Vagina (tissue), 2 donors: Measurements from ENCODE around the gene SLC39A10.

Source experiments
- POLR2A ChIP-seq, 2 donors: fragments of 450-650 bp; IDR thresholded peaks; one replicate each; pipeline ENCODE4 v1.6.1; 2017; ENCODE audit warnings: antibody characterized with exemption in 2 of 2, mild to moderate bottlenecking in 2 of 2, moderate library complexity in 2 of 2
- POLR2AphosphoS5 ChIP-seq, 2 donors: sonication (generic); formaldehyde crosslinking; IDR thresholded peaks; one replicate each; pipeline ENCODE4 v1.9.0; 2017; ENCODE audit warnings: antibody characterized with exemption in 2 of 2, mild to moderate bottlenecking in 2 of 2, low read depth in 1 of 2; ENCODE audit not compliant: insufficient read depth in 1 of 2
- TF ChIP-seq, protein P1 (sequence below), 3 experiments: fragments of 450-650 bp in 2 of 3; fragments of 200-600 bp in 1 of 3; sonication (generic) in 1 of 3; IDR thresholded peaks; one replicate each; pipeline ENCODE4 v1.5.1; 2017 to 2019; ENCODE audit warnings: antibody characterized with exemption in 3 of 3, mild to moderate bottlenecking in 2 of 3, moderate library complexity in 2 of 3

DNA sequence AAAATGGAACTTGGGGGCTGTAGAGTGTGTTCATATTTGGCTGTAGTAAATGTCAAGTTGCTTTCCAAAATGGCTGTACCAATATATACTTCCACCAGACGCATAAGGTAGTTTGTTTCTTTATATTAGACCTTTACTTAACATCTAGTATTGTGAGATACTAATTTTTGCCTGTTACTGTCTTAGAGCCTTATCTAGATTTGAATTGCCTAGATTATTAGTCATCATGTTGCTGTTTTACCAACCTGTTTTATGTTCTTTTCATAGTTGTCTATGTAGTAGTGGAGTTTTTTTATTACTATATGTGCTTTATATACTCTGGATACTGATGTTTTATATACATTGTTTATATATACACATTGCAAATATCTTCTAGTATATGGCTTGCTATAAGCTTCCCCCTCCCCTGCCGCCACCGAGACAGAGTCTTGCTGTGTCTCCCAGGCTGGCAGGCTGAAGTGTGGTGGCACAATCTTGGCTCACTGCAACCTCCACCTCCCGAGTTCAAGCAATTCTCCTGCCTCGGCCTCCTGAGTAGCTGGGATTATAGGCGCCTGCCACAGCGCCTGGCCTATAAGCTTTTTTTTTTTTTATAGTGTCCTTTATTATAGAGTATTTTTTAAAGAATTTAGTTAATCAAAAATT, 18.9 kb downstream of the SLC39A10 start:
- TF ChIP-seq, protein P1, sequence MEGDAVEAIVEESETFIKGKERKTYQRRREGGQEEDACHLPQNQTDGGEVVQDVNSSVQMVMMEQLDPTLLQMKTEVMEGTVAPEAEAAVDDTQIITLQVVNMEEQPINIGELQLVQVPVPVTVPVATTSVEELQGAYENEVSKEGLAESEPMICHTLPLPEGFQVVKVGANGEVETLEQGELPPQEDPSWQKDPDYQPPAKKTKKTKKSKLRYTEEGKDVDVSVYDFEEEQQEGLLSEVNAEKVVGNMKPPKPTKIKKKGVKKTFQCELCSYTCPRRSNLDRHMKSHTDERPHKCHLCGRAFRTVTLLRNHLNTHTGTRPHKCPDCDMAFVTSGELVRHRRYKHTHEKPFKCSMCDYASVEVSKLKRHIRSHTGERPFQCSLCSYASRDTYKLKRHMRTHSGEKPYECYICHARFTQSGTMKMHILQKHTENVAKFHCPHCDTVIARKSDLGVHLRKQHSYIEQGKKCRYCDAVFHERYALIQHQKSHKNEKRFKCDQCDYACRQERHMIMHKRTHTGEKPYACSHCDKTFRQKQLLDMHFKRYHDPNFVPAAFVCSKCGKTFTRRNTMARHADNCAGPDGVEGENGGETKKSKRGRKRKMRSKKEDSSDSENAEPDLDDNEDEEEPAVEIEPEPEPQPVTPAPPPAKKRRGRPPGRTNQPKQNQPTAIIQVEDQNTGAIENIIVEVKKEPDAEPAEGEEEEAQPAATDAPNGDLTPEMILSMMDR (IDR thresholded peaks at IDR 0.05) = no peak
- TF ChIP-seq POLR2A (IDR thresholded peaks at IDR 0.05) (no peak), POLR2AphosphoS5 (IDR thresholded peaks at IDR 0.05; ENCODE audit: insufficient read depth in 1 of 2, low read depth in 1 of 2) (no peak)
